Measurements from ENCODE around the gene VAV2.
A peak's percentile ranks its signal among the peaks of the same experiment; 100 is the strongest.

VAV2 gene

DNA sequence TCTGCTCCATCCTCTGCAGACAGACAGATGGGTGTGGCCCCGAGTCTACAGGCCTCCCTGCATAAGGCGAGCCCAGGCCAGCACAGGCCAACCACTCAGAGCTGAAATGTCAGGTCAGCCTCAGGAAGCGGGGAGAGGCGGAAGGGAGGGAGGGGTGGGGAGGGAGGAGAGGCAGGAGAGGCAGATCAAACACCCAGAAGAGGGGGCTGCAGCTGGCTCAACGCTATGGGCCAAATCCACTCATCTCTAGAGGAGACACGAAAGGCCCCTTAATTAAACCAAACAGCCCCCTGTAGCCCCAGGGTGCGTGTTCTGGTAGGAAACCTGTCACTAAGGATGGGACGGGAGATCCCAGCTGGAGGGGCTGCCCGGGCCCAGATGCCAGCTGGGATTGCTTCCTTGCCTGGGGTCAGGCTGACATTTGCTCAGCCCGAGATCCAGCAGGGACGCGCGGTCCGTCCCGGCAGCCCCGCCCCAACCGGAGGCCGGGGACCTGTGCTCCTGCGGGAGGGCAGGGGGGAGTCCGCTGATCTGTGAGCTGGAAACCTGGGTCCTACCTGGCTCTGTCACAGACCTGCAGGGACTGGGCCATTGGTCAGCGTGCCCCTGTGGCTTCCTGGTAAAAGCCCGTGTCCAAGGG is 156.7 kb downstream of the VAV2 start:
- DNase-seq (no peak), ATAC-seq (replicated peaks) (no peak)
- no peak overlapping the region for H3K4me3 Mint-ChIP-seq
- H3K36me3 Mint-ChIP-seq (ENCODE audit: insufficient read depth) = no peaks in the 10 kb centered on the region
- no peaks in the 10 kb centered on the region for H3K4me1 Mint-ChIP-seq (ENCODE audit: low read depth in 2 of 2)
- no peak overlapping the region for H3K27ac Mint-ChIP-seq
- no peaks in the 10 kb centered on the region for H3K27me3 Mint-ChIP-seq
- no peaks in the 10 kb centered on the region for H3K9me3 Mint-ChIP-seq

DNA sequence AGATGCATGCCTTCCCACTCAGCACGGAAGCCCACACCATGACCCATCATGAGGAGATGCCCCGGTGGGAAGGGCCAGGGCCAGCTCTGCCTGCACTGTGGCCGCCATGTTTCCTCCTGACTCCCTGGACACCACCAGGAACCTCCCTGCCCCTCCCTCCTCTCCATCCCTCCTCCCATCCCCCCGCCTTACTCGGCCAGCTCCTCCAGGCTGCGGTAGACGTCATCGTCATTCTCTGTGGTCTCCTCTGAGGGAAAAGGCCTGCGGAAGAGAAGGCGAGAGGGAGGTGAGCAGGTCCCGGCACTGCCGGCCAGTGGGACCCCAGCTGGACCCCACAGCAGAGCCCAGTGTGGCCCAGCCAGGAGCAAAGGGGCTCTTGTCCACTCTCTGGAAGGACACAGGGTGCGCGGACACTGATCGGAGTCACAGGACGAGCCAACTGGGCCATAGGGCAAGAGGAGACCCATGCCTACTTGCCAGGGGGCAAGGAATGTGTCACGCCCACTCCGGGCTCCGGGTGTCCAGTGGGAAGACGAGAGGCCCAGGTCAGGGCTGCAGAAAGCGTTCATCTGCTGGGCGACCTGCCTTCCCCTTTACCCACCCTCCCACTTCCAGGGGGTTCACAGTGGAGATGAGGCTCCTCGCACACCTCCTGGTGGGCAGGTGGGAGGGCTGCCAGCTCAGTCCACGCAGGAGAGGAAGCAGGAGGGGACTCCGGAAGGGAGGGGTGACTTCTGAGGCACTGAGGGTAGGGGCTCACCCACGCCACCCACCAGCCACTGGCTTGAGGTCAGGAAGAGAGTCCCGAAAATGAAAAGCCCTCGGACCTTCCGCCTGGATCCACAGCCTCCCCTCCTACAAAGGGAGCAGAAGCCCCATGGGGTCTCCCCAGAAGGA is 157.8 kb downstream of the VAV2 start:
- DNase-seq (no peak), ATAC-seq (replicated peaks) (no peak)
- Mint-ChIP-seq H3K9me3 (no peaks in the 10 kb centered on the region), H3K27me3 (no peaks in the 10 kb centered on the region), H3K4me1 (ENCODE audit: low read depth in 2 of 2) (no peaks in the 10 kb centered on the region), H3K27ac (no peak overlapping the region), H3K4me3 (no peak overlapping the region), H3K36me3 (ENCODE audit: insufficient read depth) (no peaks in the 10 kb centered on the region)

- ATAC-seq (replicated peaks) (no peak), DNase-seq (no peak)
- H3K36me3 Mint-ChIP-seq (ENCODE audit: insufficient read depth) = no peaks in the 10 kb centered on the region
- no peaks in the 10 kb centered on the region for H3K9me3 Mint-ChIP-seq
- no peak overlapping the region for H3K4me3 Mint-ChIP-seq
- H3K27ac Mint-ChIP-seq = no peak overlapping the region
- H3K4me1 Mint-ChIP-seq (ENCODE audit: low read depth in 2 of 2) = no peaks in the 10 kb centered on the region
- H3K27me3 Mint-ChIP-seq = no peaks in the 10 kb centered on the region
Observed at GRCh38 chr9:133833388-133834025, 158.6 kb downstream of the VAV2 start.

GRCh38 chr9:133832877-133833276 is 159.2 kb downstream of the VAV2 start:
- no peaks in the 10 kb centered on the region for H3K27me3 Mint-ChIP-seq
- H3K4me1 Mint-ChIP-seq (ENCODE audit: low read depth in 2 of 2) = no peaks in the 10 kb centered on the region
- DNase-seq (no peak), ATAC-seq (replicated peaks) (no peak)
- H3K36me3 Mint-ChIP-seq (ENCODE audit: insufficient read depth) = no peaks in the 10 kb centered on the region
- H3K9me3 Mint-ChIP-seq = no peaks in the 10 kb centered on the region
- no peak overlapping the region for H3K27ac Mint-ChIP-seq
- H3K4me3 Mint-ChIP-seq = no peak overlapping the region

GRCh38 chr9:133830711-133831110 is 161.4 kb downstream of the VAV2 start:
- H3K27me3 Mint-ChIP-seq = no peaks in the 10 kb centered on the region
- no peak overlapping the region for H3K4me3 Mint-ChIP-seq
- no peaks in the 10 kb centered on the region for H3K4me1 Mint-ChIP-seq (ENCODE audit: low read depth in 2 of 2)
- H3K9me3 Mint-ChIP-seq = no peaks in the 10 kb centered on the region
- DNase-seq = no peak
- no peak for ATAC-seq (replicated peaks)
- no peaks in the 10 kb centered on the region for H3K36me3 Mint-ChIP-seq (ENCODE audit: insufficient read depth)
- H3K27ac Mint-ChIP-seq = peak overlapping the region in 1 of 2 donors; percentile 71

DNA sequence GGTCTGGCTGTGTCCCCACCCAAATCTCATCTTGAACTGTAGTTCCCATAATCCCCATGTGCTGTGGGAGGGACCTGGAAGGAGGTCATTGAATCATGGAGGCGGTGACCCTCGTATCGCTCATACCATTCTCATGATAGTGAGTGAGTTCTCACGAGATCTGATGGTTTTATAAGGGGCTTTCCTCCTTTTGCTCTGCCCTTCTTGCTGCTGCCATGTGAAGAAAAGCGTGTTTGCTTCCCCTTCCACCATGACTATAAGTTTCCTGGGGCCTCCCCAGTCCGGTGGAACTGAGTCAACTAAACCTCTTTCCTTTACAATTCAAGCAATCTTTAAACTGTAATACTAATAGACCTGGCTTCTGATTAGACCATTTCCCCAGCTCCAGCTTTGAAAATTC is 161.8 kb downstream of the VAV2 start:
- no peaks in the 10 kb centered on the region for H3K36me3 Mint-ChIP-seq (ENCODE audit: insufficient read depth)
- ATAC-seq (replicated peaks) (no peak), DNase-seq (no peak)
- H3K27ac Mint-ChIP-seq = no peak overlapping the region
- no peaks in the 10 kb centered on the region for H3K4me1 Mint-ChIP-seq (ENCODE audit: low read depth in 2 of 2)
- no peaks in the 10 kb centered on the region for H3K27me3 Mint-ChIP-seq
- no peaks in the 10 kb centered on the region for H3K9me3 Mint-ChIP-seq
- H3K4me3 Mint-ChIP-seq = no peak overlapping the region

DNA sequence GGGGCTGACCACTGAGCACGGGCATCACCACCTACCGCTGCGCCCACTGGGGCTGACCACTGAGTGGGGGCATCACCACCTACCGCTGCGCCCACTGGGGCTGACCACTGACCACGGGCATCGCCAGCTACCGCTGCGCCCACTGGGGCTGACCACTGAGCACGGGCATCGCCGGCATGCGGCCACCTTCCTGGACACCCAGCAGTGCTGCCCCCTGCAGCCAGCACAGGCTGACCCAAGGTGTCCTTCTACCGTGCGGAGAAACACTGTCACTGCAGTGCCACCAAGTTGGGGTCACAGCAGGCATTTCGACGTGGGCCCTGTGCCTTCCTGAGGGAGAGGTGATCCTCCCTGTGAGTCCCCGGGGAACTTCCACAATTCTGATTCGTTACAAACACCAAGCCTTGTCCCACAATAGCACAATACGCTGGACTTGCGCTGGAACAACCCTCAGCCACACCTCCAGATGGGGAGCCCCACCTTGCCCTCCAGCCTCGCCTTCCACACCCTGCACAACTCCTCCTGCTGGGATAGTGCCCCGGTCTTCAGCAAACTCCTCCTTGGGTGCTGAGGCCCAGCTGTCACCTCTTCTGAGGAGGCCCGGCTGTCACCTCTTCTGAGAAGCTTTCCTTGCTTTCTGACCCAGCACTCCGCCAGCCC is 163.7 kb downstream of the VAV2 start:
- H3K27me3 Mint-ChIP-seq = no peaks in the 10 kb centered on the region

GRCh38 chr9:133826289-133827085 is 165.6 kb downstream of the VAV2 start:
- DNase-seq (no peak), ATAC-seq (replicated peaks) (no peak)
- Mint-ChIP-seq H3K4me1 (ENCODE audit: low read depth in 2 of 2) (no peaks in the 10 kb centered on the region), H3K27ac (no peak overlapping the region), H3K36me3 (ENCODE audit: insufficient read depth) (no peaks in the 10 kb centered on the region), H3K27me3 (no peaks in the 10 kb centered on the region), H3K9me3 (no peaks in the 10 kb centered on the region), H3K4me3 (no peak overlapping the region)

More for the DNA sequence above, 163.7 kb downstream of the VAV2 start:
- Mint-ChIP-seq H3K36me3 (ENCODE audit: insufficient read depth) (no peaks in the 10 kb centered on the region), H3K4me3 (no peak overlapping the region), H3K4me1 (ENCODE audit: low read depth in 2 of 2) (no peaks in the 10 kb centered on the region), H3K9me3 (no peaks in the 10 kb centered on the region), H3K27ac (no peak overlapping the region)
- DNase-seq = no peak
- no peak for ATAC-seq (replicated peaks)

DNA sequence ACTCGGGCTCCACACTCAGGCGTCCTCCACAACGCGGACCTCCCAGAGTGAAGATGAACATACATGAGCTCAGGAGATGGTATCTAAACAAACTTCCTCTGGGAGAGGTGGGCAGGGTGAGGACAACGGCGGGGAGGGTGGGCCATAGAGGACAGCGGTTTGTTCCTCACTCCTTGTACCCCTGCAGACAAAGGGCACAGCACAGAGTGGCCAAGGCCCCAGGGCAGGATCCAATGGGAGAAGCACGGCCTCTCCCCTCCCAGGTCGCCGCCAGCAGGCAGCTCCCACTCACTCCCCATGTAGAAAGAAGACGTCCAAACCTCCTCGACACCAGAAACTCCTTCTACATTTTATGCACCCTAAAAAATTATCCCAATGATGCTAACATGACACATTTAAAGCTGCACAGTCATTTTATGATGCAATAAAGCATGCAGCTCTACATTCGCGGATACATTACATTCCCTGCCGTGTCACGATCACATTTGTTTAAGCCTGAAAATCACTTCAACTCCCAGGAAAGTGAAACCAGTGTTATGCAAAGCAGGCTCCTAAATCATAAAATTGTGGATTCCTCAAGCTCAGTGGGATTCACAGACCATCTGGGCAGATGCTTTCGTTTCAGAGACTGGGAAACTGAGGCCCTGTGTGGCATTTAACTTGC is 166.4 kb downstream of the VAV2 start:
- Mint-ChIP-seq H3K4me3 (no peak overlapping the region), H3K27me3 (no peaks in the 10 kb centered on the region), H3K9me3 (no peaks in the 10 kb centered on the region), H3K4me1 (ENCODE audit: low read depth in 2 of 2) (no peaks in the 10 kb centered on the region), H3K36me3 (ENCODE audit: insufficient read depth) (no peaks in the 10 kb centered on the region), H3K27ac (no peak overlapping the region)
- DNase-seq (no peak), ATAC-seq (replicated peaks) (no peak)

GRCh38 chr9:133824802-133825186 is 167.3 kb downstream of the VAV2 start:
- Mint-ChIP-seq H3K27me3 (no peaks in the 10 kb centered on the region), H3K4me1 (ENCODE audit: low read depth in 2 of 2) (no peaks in the 10 kb centered on the region), H3K9me3 (no peaks in the 10 kb centered on the region), H3K27ac (no peak overlapping the region), H3K4me3 (no peak overlapping the region), H3K36me3 (ENCODE audit: insufficient read depth) (no peaks in the 10 kb centered on the region)
- no peak for ATAC-seq (replicated peaks)
- DNase-seq = no peak

GRCh38 chr9:133824106-133824801 is 167.9 kb downstream of the VAV2 start:
- H3K4me3 Mint-ChIP-seq = no peak overlapping the region
- no peaks in the 10 kb centered on the region for H3K4me1 Mint-ChIP-seq (ENCODE audit: low read depth in 2 of 2)
- no peak overlapping the region for H3K27ac Mint-ChIP-seq

More at GRCh38 chr9:133824106-133824801, 167.9 kb downstream of the VAV2 start:
- Mint-ChIP-seq H3K27me3 (no peaks in the 10 kb centered on the region), H3K36me3 (ENCODE audit: insufficient read depth) (no peaks in the 10 kb centered on the region), H3K9me3 (no peaks in the 10 kb centered on the region)
- ATAC-seq (replicated peaks) (no peak), DNase-seq (no peak)
